Stomach (tissue), 9 donors: ENCODE measurements around the gene THYN1. TPM values are rescaled to one million over a fixed set of nuclear protein-coding genes. Genes with fewer than 3 reads are reported as not detected.

Experiments
- DNase-seq, 2 donors: peaks; one replicate each; pipeline versions ENCODE4 v3.0.0 to v3.0.0-alpha.2; 2013 to 2019
- H3K27ac ChIP-seq, 5 donors: fragments of 200-600 bp in 4 of 5; sonication (generic) in 4 of 5; one replicate each; pipeline ENCODE4 v1.5.1; 2013 to 2019; ENCODE audit warnings: mild to moderate bottlenecking in 1 of 5, moderate library complexity in 1 of 5
- H3K27me3 ChIP-seq, 3 donors: fragments of 200-600 bp; sonication (generic); one replicate each; pipeline ENCODE4 v1.5.1; 2017 to 2019; ENCODE audit warnings: mixed run types in 1 of 3
- H3K36me3 ChIP-seq, 4 donors: fragments of 200-600 bp; sonication (generic); 1 replicate in 3 of 4; 2 replicates in 1 of 4; pipeline ENCODE4 v1.5.1; 2016 to 2019
- H3K4me1 ChIP-seq, 4 donors: fragments of 200-600 bp; sonication (generic); one replicate each; pipeline ENCODE4 v1.5.1; 2016 to 2019
- H3K4me3 ChIP-seq, 4 donors: fragments of 200-600 bp; sonication (generic) in 3 of 4; one replicate each; pipeline ENCODE4 v1.5.1; 2016 to 2019; ENCODE audit warnings: mild to moderate bottlenecking in 1 of 4
- H3K9me3 ChIP-seq, 4 donors: fragments of 200-600 bp; sonication (generic); one replicate each; pipeline ENCODE4 v1.5.1; 2016 to 2019
- CTCF ChIP-seq, 7 experiments: fragments of 450-650 bp in 4 of 7; fragments of 200-600 bp in 3 of 7; sonication (generic) in 3 of 7; IDR thresholded peaks; one replicate each; pipeline ENCODE4 v1.5.1; 2016 to 2019; ENCODE audit warnings: antibody characterized with exemption in 7 of 7, control low read depth in 2 of 7, mild to moderate bottlenecking in 1 of 7
- EP300 ChIP-seq: sonication (generic); formaldehyde crosslinking; IDR thresholded peaks from one replicate; pipeline ENCODE4 v1.6.1; 2017; ENCODE audit warnings: antibody characterized with exemption
- POLR2A ChIP-seq, 4 donors: fragments of 450-650 bp; IDR thresholded peaks; one replicate each; pipeline ENCODE4 v1.6.1; 2016; ENCODE audit warnings: antibody characterized with exemption in 4 of 4, control low read depth in 2 of 4, mild to moderate bottlenecking in 1 of 4, moderate library complexity in 1 of 4
- POLR2AphosphoS5 ChIP-seq, 3 donors: sonication (generic); formaldehyde crosslinking; IDR thresholded peaks; one replicate each; pipeline ENCODE4 v1.6.1; 2016; ENCODE audit warnings: antibody characterized with exemption in 3 of 3
- WGBS, 5 donors: extraction: QIAGEN DNeasy Blood & Tissue Kit in 3 of 5; methylation state at CpG; one replicate each; pipeline versions ENCODE4 v1.1.5 to v1.1.7; 2013 to 2018; 5-methylcytosine and 5-hydroxymethylcytosine counted together
- intact Hi-C: fragments of 100-400 bp; cut with DNase I; formaldehyde crosslinking; loops from one replicate; pipeline ENCODE4 v1.15.1; 2023; ENCODE audit warnings: low total_unique reads
- polyA plus RNA-seq, 3 donors: library from polyadenylated mRNA; stranded (reverse); fragments of 200-250 nt; gene quantifications; one replicate each; pipeline ENCODE4 v1.2.3, GENCODE V29; 2013
- total RNA-seq, 5 donors: library from RNA; depleted of rRNA; stranded (reverse); fragments of >200 nt; gene quantifications; one replicate each; pipeline versions ENCODE4 v1.1.0 to v1.2.3, GENCODE V29; 2014 to 2016
- donor health status: healthy with polysubstance abuse.
- donor health status: Bipolar disorder and iron deficiency.
- donor health status: healthy.

The THYN1 gene
- total and polyA plus RNA-seq, 8 donors = 4.6 to 62.1 (median 40.0) TPM

DNA sequence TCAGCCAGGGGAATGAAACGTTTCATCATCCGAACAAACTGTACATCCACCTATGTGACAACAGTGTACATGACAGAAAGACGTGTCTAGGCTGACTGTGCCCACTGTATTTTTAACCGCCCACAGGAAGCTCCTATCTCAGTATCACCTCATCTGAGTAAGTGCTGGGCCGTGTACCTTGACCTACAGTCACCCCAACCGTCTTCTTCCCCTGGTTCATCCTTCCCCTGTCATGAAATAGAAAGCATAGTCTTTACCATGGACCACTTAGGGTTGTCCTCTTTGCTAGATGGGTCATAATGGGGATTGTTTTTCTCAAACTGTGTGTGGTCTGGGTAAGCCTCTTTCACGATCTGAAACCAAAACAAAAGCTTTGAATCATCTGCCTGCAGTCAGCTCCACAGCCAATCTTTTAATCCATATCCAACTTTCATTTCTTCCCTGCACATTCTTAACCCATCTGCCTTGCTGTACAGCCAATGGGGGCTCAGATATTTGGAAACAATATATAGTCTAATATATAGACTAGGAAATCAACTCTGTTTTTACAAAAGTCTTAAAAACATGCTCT, 4.2 kb downstream of the THYN1 start:
- H3K9me3 ChIP-seq = no peaks in the 10 kb centered on the region
- H3K36me3 ChIP-seq = peaks cover 59 to 73% (median 72%) of the 10 kb centered on the region in 4 donors
- 63 to 68% (median 66%) methylated on average over 7 of the region's 7 CpGs for WGBS, 5 donors
- intact Hi-C loops = no loop called here
- peaks cover 9 to 20% (median 16%) of the 10 kb centered on the region in 4 donors for H3K4me1 ChIP-seq
- H3K27me3 ChIP-seq = no peaks in the 10 kb centered on the region
- TF ChIP-seq EP300 (no peak), POLR2AphosphoS5 (IDR thresholded peaks at IDR 0.05) (no peak), POLR2A (IDR thresholded peaks at IDR 0.05) (no peak), CTCF (IDR thresholded peaks at IDR 0.05) (no peak)
- no peak overlapping the region for H3K27ac ChIP-seq
- no peak for DNase-seq
- no peak overlapping the region for H3K4me3 ChIP-seq

GRCh38 chr11:134246678-134247077, 6.5 kb downstream of the THYN1 start:
- intact Hi-C loops = no loop called here
- peaks cover 72 to 96% (median 95%) of the 10 kb centered on the region in 4 donors for H3K36me3 ChIP-seq

GRCh38 chr11:134246100-134246499, 7.1 kb downstream of the THYN1 start:
- Histone ChIP-seq H3K9me3 (no peaks in the 10 kb centered on the region), H3K4me3 (no peak overlapping the region), H3K27me3 (no peaks in the 10 kb centered on the region), H3K4me1 (no peaks in the 10 kb centered on the region), H3K36me3 (peaks cover 72 to 100% (median 100%) of the 10 kb centered on the region in 4 donors), H3K27ac (no peak overlapping the region)
- 83 to 96% (median 93%) methylated on average over 6 to 11 of the region's 11 CpGs for WGBS, 5 donors
- TF ChIP-seq EP300 (no peak), CTCF (IDR thresholded peaks at IDR 0.05) (no peak), POLR2AphosphoS5 (IDR thresholded peaks at IDR 0.05) (no peak), POLR2A (IDR thresholded peaks at IDR 0.05) (no peak)
- intact Hi-C loops = no loop called here
- DNase-seq = no peak

More at GRCh38 chr11:134246678-134247077, 6.5 kb downstream of the THYN1 start:
- no peak for DNase-seq
- 80 to 88% (median 83%) methylated on average over 4 of the region's 4 CpGs for WGBS, 5 donors
- Histone ChIP-seq H3K27me3 (no peaks in the 10 kb centered on the region), H3K4me1 (peaks cover under 1 to 6% (median 2%) of the 10 kb centered on the region in 4 donors), H3K9me3 (no peaks in the 10 kb centered on the region), H3K4me3 (no peak overlapping the region), H3K27ac (no peak overlapping the region)
- no peak for TF ChIP-seq POLR2A (IDR thresholded peaks at IDR 0.05)

GRCh38 chr11:134245434-134245833, 7.7 kb downstream of the THYN1 start:
- WGBS, 5 donors = 90 to 94% (median 93%) methylated on average over 14 of the region's 14 CpGs
- Histone ChIP-seq H3K27me3 (no peaks in the 10 kb centered on the region), H3K27ac (no peak overlapping the region), H3K4me1 (no peaks in the 10 kb centered on the region), H3K4me3 (no peak overlapping the region), H3K36me3 (peaks cover 74 to 100% (median 100%) of the 10 kb centered on the region in 4 donors), H3K9me3 (no peaks in the 10 kb centered on the region)
- intact Hi-C loops = no loop called here
- no peak for TF ChIP-seq EP300
- no peak for TF ChIP-seq POLR2AphosphoS5 (IDR thresholded peaks at IDR 0.05)
- no peak for TF ChIP-seq CTCF (IDR thresholded peaks at IDR 0.05)
- no peak for TF ChIP-seq POLR2A (IDR thresholded peaks at IDR 0.05)
- no peak for DNase-seq

DNA sequence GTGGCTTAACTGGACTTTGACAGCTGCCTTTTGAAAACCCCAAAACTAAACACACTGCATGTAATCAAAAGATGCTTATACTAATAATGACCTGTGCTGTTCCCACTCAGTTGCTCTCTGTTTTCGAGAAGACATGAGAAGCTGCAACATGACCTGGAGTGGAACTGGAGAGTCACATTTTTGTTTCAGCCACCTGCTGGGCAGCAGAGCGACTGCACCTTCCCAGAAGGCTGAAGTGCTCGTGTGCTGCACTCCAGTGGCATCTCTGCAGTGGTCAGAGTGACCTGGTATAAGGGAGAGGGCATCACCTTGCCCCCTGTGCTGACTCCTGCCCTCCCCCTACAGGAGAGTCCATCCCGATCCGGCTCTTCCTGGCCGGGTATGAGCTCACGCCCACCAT, 8.6 kb downstream of the THYN1 start:
- peaks cover 74 to 100% (median 100%) of the 10 kb centered on the region in 4 donors for H3K36me3 ChIP-seq

More for the DNA sequence above, 8.6 kb downstream of the THYN1 start:
- H3K4me3 ChIP-seq = no peak overlapping the region
- DNase-seq = peak in 1 of 2 donors; percentile 41
- no peak overlapping the region for H3K27ac ChIP-seq
- no peaks in the 10 kb centered on the region for H3K4me1 ChIP-seq
- intact Hi-C loops = no loop called here
- H3K9me3 ChIP-seq = no peaks in the 10 kb centered on the region
- 44 to 59% (median 55%) methylated on average over 4 to 7 of the region's 7 CpGs for WGBS, 5 donors
- TF ChIP-seq POLR2AphosphoS5 (IDR thresholded peaks at IDR 0.05) (no peak), EP300 (no peak), CTCF (IDR thresholded peaks at IDR 0.05) (peak in 4 of 7 experiments; percentile 29 to 37 (median 34)), POLR2A (IDR thresholded peaks at IDR 0.05) (no peak)
- H3K27me3 ChIP-seq = no peaks in the 10 kb centered on the region
